GM21723 (cell line): ENCODE measurements around the gene CD14.
"Not testable (repeated sequence)": the region's sequence is repeated elsewhere in the genome, so short reads cannot be mapped to it uniquely, and the experiment has no call there.

Source experiments
- ATAC-seq: cut with Tn5 transposase; IDR thresholded peaks from one replicate; pipeline ENCODE4 v1.9.1; 2021; ENCODE audit warnings: mild to moderate bottlenecking, moderate library complexity; ENCODE audit not compliant: unreplicated experiment

CD14 gene

DNA sequence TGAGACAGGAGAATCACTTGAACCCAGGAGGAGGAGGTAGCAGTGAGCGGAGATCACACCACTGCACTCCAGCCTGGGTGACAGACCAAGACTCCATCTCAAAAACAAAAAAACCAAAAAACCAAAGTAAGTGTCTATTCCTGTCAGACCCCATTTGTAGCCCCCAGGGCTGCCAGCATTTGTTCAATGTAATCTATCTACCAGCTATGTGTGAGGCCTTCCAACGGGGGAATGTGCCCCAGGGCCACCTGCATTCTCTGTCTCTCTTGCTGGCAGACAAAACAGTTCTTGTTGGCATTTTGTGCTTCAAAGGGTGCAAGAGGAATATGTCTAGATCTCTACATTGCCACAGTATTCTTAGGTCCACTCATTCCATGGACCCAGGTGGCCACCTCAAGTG is 34.1 kb downstream of the CD14 start:
- ATAC-seq, result no peak

DNA sequence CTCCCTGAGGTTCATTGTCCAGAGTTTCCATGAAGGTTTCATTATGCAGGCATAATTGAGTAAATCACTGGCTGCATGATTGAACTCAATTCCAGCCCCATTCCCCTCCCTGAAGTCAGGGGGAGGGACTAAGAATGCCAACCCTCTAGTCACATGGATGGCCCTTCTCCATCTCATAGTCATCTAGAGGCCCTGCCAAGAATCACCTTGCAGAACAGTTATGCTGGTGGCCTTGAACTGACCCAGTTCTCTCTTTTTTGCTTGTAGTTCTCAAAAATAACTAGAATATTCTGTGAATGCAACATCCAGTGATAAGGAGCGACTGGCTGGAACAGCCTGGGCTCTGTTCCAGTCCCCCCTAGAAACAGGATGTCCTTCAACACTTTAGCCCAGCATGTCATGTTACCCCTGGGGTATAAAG is 36.6 kb downstream of the CD14 start:
- no peak for ATAC-seq

DNA sequence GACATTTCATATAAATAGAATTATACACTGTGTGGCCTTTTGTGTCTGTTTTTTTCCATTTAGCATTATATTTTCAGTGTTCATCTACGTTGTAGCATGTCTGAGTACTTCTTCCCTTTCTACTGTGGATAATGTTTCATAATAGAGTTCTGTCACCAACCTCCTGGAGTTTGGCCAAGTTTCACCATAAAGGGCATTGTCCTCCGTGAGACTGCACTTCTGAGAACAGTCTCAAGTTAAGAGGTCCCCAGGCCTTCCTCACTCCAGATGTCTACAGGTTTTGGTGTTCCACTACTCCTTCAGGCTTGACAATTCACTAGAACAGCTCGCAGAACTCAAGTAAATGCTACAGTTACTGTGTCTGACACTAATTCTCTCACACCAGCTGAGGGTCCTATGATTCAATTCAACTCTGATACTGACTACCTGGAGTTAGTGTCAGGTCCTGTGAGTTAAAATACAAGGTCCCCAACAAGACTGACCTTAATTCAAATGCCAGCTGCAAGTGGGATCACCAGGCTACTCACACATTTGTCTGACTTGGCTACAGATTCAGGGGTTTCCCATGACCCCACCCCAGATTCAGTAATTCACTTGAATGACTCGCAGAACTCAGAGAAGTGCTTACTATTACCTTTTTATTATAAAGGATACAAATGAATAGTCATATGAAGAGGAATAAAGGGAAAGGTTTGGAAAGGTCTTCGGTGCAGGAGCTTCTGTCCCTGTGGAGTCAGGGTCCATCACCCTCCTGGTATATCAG is 37.3 kb downstream of the CD14 start:
- ATAC-seq, result no peak

DNA sequence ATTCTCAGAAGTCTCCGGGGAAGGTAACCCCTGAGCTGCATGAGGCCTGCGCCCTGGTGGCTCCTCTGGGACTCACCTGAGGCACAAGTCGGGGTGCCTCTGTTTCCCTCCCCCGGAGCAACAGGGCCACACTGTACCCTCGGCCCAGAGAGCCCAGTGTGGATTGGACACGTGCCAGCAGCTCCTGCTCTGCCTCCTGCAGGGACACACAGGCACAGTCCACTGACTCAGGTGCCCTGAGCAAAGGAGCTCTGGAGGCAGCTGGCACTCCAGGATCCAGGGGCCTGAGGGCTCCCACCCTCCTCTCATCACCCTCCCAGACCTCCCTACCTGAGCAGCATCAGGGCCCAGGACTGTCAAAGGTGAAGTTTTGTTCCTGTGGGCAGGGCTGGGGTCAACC is 38.8 kb downstream of the CD14 start:
- no peak for ATAC-seq

DNA sequence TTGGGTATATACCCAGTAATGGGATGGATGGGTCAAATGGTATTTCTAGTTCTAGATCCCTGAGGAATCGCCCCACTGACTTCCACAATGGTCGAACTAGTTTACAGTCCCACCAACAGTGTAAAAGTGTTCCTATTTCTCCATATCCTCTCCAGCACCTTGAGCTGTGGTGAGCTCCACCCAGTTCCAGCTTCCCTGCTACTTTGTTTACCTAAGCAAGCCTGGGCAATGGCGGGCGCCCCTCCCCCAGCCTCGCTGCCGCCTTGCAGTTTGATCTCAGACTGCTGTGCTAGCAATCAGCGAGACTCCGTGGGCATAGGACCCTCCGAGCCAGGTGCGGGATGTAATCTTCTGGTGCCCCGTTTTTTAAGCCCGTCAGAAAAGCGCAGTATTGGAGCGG is 39.9 kb downstream of the CD14 start:
- not testable (repeated sequence) for ATAC-seq

DNA sequence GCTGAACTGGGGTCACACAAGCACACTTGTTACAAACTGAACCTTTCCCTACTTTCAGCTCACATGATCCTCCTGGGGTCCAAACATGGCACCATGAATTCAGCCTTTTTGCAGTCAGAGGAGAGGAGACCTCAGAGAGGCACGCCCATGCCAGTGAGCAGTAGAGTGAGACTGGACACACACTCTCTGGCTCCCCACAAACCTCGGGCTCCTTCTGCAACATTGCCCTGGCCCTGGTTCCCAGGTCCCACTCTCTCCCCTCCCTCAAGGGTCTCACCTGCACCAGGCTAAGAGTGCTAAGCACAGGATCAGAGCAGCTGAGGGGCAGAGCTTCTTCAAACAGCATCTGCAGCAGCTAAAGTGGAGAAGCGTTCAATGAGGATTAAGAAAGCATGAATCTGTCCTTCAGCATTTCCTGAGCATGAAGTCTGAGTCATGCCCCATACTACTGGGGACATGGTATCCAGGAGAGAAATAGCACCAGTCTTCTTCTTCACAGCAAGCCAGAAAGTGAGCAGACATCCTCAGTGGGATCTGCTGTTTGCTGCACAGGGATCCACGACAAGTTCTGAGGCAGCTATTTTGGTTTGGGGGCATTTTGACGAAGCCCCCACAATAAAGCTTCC is 41.1 kb downstream of the CD14 start:
- ATAC-seq, result no peak

DNA sequence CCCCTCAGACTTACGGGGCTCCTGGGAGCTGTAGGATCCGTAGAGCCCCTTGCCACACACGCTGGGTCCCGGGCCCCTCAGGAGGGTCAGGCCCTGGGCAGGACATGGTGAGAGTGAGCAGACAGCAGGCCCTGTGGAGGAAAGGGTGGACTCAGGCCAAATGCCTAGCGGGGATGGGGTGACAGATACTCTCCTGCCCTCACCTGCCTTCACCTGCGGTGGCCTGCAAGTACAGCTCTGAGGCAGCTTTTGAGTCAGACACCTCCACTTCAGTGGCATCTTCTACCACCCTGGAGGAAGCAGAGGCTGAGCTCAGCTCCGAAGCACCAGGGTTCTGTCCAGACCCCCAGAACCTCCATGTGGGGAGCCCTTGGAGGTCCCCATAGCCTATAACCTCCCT is 42.1 kb downstream of the CD14 start:
- no peak for ATAC-seq

DNA sequence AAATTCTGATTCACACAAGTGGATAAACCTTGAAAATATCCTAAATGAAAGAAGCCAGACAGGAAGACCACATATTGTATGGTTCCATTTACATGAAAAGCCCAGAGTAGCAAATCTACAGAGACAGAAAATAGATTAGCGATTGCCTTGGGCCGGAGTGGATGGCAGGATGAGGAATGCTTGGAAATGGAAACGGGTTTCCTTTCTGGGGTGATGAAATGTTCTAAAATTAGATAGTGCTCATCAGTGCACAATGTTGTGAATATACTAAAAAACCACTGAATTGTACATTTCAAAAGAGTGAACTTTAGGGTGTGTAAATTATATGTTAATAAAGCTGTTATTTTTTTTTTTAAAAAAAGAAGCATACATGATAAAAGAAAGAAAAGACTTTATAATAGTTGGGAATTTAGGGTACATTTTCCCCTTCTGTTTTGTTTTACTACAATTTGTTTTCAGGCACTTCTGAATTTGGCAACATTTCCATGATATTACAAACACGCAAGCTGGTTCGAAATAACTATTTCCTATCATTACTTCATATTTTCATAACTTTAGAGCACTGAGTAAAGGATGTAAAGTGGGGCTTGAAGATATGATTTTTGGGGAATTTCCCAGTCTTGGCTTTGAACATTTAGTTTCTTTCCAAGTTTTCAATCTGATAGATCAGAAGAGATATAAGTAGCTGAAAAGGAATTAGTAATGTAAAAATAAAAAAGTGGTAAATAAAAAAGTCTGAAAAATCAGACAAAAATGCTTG is 44.5 kb downstream of the CD14 start:
- ATAC-seq, result no peak

DNA sequence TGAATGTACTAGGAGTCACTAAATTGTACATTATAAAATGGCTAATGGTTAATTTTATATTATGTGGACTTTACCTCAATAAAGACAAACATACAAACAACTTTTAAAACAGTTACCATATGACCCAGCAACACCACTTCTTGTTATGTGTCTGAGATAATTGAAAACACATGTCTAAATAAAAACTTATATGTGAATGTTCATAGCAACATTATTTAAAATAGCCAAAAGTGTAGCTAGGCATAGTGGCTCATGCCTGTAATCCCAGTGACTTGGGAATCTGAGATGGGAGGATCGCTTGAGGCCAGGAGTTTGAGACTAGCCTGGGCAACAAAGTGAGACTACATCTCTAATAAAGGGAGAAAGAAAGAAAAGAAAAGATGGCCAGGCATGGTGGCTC is 45.5 kb downstream of the CD14 start:
- no peak for ATAC-seq
